Retina (tissue), 1 donor: ENCODE results near the gene RAB11FIP3.

Experiments used
- DNase-seq: peaks from one replicate; pipeline ENCODE4 v3.0.0-alpha.2; 2016

RAB11FIP3 gene

GRCh38 chr16:569445-570254 is 144.2 kb downstream of the RAB11FIP3 start, which contains the start of gene PIGQ:
TSS of gene PIGQ (plus strand) at chr16:569968. CDS start at chr16:574075, 4,107 bp downstream.
- peak; percentile 71 for DNase-seq
